HG02870 (cell line): Measurements from ENCODE around the gene ALDOA.

Experiments used
- ATAC-seq: cut with Tn5 transposase; IDR thresholded peaks from one replicate; pipeline ENCODE4 v1.9.1; 2021; ENCODE audit warnings: mild to moderate bottlenecking, moderate library complexity; ENCODE audit not compliant: unreplicated experiment

The ALDOA gene

DNA sequence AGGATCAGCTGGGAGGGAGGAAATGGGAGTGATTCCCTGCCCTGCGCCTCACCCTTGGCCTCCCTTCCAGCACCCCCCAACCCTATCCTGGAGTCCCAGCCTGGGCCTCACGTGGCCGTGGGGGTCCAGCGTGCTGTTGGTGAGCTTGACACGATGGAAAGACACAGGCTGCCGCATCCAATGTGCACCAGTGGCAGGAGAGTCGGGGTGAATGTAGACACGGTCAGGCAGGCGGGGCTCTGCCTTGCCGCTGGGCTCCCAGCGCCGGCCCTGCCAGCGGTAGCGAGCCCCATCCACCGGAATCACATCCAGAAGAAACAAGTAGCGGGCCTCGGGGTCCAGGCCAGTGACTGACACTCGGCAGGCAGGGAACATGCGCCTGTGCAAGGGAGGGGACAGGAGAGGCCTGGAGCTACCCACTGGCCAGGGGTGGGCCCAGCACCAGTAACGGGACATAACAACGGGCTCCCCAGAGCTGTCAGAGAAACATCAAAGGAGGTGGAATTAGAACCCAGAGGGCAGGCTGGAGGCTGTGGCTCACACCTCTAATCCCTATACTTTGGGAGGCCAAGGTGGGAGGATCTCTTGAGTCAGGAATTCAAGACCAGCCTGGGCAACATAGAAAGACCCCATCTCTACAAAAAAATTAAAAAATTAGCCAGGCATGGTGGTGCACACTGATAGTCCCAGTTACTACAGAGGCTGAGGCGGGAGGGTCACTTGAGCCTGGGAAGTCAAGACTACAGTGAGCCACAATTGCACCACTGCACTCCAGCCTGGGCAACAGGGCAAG is 23.5 kb downstream of the ALDOA start:
- ATAC-seq, result no peak

DNA sequence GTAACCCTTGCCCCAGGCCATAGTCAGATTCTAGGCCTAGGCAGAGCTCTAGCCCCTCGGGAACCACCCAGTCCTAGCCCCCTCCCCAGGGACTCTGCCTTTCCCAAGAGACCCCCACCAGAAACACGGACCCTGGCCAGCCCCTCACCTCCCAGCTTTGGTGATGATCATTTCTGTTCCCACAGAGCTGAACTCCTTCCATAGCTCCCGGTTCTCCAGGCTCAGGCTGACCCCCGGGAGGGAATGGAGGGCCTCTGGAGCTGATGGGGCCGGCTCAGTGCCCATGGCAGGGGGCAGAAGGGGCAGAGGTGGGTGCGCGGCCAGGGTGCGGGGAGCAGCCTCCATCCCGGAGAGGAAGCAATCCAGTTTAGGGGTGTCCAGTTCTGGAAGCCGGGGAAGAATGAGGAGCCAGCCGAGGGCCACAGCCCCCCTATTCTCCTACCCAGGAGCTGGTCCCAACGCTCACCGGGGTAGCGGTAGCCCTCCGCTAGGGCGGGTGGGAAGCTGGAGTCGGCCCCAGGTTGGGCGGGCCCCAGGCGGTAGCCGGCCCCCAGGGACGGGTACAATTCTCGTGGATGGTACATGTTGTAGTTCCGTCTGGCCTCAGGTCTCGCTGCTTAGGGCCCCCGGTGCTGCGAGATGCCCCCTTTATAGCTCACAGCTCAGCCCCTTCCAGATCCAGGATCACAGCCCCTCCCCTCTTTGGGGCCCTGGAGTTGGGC is 25.2 kb downstream of the ALDOA start:
- no peak for ATAC-seq

DNA sequence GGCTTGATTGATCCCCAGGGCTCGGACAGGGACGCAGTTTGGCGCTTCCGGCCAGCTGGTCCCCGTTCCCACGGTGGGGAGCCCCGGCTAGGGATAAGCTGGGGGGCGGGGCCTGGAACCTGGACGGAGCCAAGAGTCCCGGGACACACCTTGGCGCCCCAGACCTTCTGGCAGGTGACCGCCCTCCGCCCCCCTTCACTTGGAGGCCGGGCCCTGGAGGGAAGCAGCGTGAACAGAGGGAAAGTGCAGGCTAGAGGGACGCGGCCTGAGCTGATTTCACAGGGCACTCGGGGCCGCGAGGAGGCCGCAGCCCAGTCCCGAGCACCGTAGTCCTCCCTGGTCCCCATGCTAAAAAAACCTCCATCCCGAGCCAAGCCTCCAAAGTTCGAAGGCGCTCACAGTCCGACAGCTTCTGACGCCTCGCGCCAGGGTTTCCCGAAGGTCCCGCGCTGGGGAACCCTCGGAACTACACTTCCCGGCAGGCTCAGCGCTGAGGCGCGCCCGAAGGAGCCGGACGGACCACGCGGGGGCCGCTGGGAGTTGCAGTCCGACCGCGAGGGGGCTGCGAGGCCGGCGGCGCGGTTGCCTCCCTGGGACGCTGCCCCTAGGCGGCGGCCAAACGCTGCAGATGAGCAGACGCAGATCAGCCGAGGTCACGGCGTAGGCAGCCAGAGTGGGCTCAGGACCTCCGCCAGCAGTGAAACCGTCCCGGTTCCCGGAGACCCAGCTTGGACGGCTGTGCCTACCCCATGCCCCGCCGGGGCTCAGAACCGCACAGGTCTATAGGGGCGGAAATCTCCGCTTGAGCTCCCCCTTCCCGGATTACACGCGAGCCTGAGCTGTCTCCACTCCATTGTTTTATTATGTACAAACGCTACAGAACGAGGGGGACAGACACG is 26.2 kb downstream of the ALDOA start, which contains the start of gene TBX6:
Gene TBX6 (minus strand): TSS at position 451 of the 899 bp plus-strand sequence. CDS start 731 bp downstream, outside the sequence.
- peak; percentile 53 for ATAC-seq

DNA sequence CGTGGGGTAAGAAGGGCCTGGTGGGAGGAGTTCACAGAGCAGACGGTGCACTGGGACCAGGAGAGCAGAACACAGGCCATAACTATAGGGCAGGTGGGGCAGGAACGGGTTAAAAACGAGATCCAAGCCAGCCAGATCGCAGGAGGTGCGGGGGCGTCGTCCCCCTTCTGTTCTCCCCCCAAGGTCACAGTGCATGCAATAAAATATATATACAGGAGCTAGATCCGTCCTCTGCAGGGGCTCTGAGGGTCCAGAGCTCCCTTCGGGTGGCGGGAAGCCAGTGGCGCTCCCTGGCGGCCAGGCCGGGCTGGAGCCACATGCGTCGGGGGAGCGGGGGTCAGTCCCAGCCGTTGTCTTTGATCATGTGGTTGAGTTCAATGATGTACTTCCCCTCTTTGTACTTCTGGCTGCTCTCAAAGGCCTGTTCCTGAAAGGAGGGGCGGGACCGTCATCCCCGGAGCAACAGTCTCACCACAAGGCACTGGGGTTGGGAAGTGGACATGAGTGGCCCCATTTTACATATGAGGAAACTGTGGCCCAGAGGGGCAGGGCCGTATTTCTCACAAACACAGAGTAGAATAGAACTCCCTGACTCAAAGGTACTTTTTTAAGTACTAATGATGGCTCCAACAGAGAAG is 26.9 kb downstream of the ALDOA start:
- peak; percentile 48 for ATAC-seq

DNA sequence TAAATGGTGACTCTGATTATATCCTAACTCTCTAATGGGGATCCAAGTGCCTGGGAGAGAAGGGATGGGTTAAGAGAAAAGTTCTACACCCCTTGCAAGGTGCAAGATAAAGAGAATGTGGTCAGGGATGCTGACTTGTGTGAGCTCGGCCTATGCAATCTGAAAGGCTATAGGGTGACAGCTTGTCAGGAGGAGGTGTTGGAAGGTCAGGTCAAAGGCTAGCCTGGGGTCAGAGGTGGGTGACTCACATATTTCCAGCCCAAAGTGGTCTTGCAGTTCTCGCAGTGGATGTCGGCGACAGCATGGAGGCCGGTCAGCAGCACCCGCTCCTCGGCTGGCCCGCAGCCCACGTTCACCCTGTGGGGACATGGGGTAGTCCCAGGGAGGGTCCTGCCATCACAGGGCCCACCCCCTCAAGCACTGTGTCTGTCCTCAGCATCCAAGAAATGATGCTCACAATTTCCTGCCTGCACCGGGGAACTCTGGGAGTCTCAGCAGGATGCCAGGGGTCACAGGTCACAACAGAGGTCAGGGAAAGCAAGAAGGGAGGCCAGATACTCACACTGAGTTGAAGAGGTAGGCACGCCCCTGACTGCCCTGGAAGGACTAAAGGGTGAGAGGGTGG is 29.1 kb downstream of the ALDOA start:
- ATAC-seq, result no peak

DNA sequence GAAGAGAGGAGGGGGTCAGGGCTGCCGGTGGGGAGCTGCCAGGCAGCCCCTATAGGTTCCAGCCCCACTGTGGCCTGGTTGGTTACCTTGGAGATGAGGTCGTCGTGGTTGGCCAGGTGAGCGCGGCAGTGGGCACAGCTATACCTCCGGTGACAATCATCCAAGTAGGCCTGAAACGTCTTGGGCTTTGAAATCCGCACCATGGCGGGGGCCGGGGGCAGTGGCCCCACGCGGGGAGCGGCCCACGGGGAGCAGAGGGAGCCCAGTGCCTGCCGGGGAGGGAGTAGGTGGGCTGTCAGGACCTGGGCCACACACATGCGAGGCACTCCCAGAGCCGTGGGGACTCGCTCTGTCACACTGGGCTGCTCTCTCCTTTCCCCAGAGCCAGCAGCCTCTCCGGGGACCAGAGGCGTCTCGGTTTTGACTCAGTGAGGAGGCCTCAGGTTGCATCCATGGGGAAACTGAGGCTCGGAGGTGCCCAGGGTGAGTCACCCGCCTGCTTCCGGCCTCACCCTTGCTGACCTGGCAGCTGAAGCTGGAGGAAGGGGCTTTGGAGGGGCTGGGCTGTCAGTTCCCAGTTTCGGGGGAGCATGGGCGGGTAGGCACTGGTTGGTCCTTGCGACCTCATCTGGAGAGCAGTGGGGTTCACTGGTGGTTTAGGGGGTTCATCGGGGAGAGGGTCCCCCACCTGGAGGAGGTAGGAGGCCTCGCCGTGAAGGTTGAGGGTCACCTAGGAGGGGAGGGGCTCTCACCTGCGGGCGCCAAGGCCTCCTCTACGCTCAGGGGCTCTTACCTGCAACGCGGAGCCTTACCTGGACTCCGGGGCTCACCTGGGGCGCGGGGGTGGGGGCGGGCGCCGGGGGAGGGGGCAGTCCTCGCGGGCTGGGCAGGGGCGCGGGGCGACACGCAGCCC is 29.9 kb downstream of the ALDOA start:
- ATAC-seq, result no peak

DNA sequence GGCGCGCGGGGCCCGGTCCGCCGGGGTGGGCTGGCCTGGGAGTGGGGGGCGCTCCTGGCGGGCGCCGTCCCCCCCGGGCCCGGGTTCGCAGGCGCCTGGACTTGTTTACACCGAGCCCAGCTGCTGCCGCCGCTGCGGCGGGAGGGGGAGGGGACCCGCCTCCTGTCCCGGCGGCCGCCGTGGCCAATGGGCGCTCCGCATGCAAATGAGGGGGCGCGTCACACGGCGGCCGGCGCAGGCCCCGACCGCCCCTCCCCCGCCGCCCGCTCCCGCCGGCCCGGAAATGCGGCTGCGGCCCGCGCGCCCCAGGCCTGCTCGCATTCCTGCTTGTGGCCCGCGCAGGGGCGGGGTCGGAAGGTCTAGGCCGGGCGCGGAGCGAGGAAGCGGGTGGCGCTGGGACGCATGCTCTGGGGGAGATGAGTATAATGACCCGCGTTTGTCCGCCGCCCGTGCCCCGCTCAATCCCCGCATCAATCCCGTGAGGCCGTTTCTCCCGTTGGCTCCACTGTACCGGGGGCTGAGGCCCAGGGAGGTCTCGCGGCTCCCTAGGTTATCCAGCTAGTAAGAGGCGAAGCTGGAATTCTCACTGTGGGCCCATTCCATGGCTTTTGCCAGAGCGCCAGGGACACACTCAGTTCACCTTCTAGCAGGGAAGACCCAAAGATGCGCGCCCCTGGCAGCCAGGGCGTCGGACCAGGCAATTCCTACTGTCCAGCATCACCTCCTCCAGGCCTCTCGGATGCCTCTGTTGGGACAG is 30.7 kb downstream of the ALDOA start, which contains the start of gene YPEL3:
Gene YPEL3 (minus strand): TSS at position 109 of the 757 bp plus-strand sequence. CDS start 731 bp downstream, outside the sequence.
- ATAC-seq, result peak; percentile 37

DNA sequence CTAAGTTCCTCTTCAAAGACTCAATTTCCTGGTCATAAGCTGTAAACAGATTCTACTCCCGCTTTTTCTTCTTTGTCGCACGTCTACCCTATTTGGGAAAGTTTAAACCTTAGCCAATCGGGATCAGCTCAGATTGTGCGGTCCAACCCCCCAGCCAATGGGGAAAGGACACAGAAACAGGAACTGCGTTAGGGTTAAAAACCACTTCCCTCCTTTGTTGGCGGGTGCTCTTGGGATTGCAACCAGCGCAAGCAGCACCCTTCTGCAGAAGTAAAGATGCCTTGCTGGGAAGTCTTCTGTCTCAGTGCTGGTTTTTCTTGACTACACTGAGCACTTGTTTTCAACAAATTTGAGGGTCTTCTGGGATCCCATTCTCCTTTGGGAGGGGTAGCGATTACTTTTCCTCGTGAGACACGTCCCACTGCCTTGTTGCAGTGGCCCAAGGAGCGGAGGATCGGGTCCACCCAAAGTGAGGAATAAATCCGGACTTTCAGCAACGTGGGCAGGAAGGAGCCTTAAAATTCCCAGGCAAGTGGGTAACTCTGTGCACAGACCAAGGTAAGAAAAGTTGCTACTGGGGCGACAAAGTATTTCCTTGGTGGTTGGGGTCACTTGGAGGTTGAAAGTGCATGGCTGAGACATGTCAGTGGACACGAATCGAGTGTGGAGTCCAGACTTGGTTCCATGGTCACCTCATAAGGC is 31.5 kb downstream of the ALDOA start:
- ATAC-seq, result no peak

DNA sequence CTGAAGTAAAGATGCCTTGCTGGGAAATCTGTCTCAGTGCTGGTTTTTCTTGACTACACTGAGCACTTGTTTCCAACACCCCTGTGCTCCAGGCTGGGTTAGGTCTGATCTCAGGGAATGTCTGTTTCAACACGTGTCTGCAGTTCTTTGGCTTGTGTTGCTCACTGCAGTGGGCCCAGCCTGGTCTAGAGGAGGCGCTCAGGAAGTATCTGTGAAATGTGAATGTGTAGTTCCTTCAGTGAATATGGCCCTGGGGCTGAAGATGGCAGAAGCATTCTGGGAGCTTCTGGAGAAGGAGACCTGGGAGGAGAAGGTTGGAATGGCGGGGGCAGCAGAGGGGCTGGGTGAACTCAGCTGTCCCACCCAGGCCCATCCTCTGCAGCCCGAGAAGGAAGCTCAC is 38.5 kb downstream of the ALDOA start:
- no peak for ATAC-seq

DNA sequence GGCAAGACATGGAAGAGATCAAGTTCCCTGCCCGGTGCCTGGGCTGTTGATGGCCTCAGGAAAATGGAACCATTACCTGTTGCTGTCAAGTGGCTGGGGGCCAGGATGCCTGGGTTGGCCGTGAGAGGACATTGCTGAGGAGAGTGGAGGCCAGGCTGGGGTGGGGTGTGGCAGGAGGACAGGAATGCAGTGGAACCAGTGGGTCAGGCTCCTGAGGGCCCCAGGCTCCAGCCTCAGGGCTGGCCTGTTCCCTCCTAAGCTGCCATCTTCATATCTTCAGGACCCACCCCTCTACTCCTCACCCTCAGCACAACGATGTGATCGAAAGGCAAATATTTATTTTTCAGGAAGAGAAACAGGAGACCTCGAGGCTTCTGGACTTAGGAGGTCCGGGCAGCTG is 38.9 kb downstream of the ALDOA start:
- ATAC-seq, result no peak

DNA sequence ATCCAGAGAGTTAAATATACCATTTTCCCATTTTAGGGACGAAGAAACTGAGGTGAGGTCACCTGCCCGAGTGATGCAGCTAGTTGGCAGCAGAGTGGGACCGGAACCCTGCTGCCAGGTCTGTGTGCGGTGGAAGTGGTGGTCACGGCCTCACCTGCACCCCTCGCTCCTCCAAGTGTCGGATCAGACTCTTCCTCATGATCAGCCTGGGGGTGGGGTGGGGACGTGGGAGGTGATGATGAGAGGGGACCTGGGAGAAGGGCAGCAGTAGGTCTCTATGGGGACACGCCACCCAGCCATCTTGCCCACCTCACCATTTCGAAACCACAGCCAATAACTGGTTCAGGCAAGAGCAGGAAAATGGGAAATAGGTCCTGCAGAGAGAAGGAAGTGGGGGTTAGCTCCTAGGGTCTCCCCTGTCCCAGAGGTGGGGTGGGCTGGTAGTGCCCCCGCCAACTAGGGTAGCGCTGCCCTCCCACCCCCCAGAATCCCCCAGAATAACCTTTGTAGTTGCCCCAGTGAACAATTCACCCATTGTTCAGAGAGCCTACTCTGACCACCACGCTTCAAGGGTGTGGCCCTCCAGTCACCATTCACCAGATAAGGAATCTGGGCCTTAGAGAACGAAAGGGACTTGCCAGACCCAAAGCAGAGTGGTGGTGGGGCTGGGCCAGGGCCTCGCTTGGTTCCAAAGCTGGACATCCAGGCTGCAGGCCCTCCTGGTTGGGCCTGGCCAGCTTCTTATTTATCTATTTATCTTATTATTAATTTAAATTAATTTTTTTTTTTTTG is 42.7 kb downstream of the ALDOA start:
- no peak for ATAC-seq

DNA sequence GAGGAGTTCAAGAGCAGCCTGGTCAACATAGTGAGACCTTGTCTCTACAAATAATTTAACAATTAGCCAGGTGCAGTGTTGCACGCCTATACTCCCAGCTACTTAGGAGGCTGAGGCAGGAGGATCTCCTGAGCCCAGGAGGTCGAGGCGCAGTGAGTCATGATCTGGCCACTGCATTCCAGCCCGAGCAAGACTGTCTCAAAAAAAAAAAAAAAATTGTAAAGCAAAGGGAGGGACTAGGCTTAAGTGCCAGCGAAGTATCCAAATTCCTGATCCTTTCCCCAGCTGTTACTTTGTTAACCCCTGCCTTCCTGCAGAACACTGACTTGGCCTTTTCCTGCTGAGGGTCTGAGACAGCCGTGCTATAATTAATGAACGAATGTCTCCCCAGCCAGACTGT is 45.1 kb downstream of the ALDOA start:
- ATAC-seq, result no peak

DNA sequence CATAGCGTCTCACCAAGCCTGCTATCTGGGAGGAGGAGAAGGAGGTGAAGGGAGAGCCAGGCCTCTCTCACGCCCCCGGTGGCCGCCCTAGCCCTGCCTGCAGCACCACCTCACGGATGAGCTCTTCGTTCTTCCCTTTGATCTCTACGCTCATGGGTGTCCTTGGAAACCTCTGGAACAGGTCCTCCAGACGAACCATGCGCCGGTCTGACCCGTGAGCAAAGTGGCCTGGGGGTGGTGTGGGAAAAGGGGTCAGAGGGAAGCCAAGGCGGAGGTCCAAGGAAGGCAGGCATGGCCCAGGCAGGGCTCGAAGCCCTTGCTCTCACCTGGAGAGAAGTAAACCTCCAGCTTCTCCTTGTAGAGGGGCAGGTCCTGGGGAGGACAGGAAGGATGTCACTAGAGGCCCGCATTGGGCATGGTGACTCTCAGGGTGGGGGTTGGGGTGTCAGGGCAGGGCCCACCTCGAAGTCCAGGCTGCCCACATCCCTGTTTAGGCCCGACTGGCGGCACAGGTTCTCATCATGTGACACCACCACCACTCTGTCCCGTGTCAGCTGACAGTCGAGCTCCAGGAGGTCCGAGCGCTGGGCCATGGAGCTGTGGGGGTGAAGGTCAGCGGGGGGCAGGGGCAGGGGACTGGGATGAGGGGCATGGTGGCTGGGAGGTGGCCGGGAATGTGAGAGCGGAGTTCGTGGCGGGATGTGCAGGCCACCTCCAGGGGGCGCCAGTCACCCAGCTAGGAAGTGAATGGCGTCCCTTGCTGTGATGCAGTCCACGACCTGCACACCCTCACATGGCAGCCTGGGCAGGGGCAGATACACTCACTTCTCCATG is 46.9 kb downstream of the ALDOA start:
- no peak for ATAC-seq

DNA sequence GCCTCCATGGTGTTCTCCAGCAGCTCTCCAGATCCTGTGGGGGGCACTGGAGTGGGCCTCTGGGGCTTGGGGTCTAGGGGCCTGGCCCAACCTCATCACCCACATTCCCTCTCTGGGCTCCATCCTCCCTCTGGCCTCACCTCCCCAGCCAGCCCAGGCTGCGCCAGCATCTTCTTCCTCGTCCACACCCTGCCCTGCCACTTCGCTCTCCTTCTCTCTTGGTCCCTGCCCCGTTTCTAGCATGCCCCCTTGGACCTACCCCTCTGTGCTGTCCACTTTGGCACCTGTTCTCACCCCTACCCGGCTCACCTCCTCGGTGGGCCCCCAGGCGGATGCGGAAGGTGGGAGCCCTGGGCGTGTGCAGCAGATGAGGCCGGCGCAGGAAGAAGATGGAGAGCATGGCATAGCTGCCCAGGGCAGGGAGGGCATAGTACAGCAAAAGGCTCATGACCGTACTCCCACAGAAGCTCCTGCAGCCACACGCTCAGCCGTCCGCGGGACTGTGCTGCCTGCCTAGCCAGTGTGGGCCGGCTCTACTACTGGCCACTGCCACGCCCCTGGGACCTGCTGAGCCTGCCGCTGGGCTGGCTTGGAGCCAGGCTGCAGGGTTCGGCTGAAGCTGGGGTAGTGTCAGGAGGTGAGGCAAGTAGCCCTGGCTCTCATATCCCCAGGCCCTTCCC is 47.6 kb downstream of the ALDOA start, which contains the start of gene GDPD3:
Gene GDPD3 (minus strand): TSS at position 507 of the 680 bp plus-strand sequence. CDS start 59 bp downstream, at position 448.
- no peak for ATAC-seq

DNA sequence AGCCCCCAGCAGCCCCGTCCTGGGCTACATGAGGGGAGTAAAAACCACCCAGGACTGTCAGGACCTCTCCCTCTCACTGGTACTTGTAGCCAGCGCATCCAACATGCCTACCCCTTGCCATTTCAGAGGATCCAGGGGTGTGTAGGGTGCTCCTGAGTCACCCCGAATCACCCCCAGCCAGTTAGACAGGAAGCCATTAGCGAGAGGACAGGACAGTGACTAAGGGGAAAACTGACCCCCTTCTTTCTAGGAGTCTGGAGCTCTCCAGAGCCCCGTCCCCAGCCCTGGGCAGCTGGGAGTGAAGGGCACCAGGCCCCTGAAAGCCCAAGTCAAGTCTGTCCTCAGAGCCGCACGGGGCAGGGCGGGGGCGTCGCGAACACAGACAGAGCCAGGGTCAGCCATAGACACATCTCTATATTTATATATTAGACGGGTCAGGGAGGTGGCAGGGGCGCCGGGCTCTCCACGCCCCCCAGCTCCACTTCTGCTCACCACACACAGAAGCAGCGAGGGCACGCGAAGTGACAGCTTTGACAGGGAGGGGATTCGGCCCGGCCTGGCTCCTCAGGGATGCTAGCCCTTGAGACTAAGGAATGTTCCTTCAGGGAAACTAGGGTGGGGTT is 48.3 kb downstream of the ALDOA start:
- ATAC-seq, result no peak
